SK-N-SH (cell line): Measurements from ENCODE around the gene RPS6KA2. TPM values are rescaled to one million over a fixed set of nuclear protein-coding genes. Genes with fewer than 3 reads are reported as not detected.
A peak's percentile ranks its signal among the peaks of the same experiment; 100 is the strongest.
"Not testable (repeated sequence)": the region's sequence is repeated elsewhere in the genome, so short reads cannot be mapped to it uniquely, and the experiment has no call there.

Experiments
- CTCF ChIA-PET: fragments of 300-600, 350-600 bp; formaldehyde crosslinking; extraction: SDS; loops from one replicate; lab custom pipeline; 2021; lab: Yijun Ruan, JAX
- POLR2A ChIA-PET: fragments of 350-600 bp; sonication (Branson Sonifier 250); formaldehyde crosslinking; extraction: SDS; loops from one replicate; lab custom pipeline; 2020; ENCODE audit warnings: antibody characterized with exemption, inconsistent platforms; lab: Yijun Ruan, JAX
- DNase-seq: peaks from one replicate; pipeline ENCODE4 v3.0.0; 2012
- H2AFZ ChIP-seq: fragments of 200-600 bp; sonication (generic); 2 replicates; pipeline ENCODE4 v1.8.1; 2016; ENCODE audit warnings: antibody characterized with exemption, mild to moderate bottlenecking, low read depth
- H3F3A ChIP-seq: fragments of 200-600 bp; sonication (generic); replicated peaks from 2 replicates; pipeline ENCODE3; 2016; ENCODE audit warnings: antibody characterized with exemption, mild to moderate bottlenecking; ENCODE audit not compliant: insufficient read depth
- H3K27ac ChIP-seq, 2 experiments: fragments of 200-500 bp in 1 of 2; fragments of 200-600 bp in 1 of 2; sonication (Bioruptor generic) in 1 of 2; sonication (generic), shearing (Covaris generic) in 1 of 2; 2 replicates each; pipeline versions ENCODE4 v1.5.1 to v1.6.1; 2014 to 2016; ENCODE audit warnings: low read depth in 2 of 2, inconsistent platforms in 1 of 2, low read length in 1 of 2, mild to moderate bottlenecking in 1 of 2, mixed read lengths in 1 of 2
- H3K27me3 ChIP-seq: fragments of 200-600 bp; sonication (generic), shearing (Covaris generic); 2 replicates; pipeline ENCODE4 v1.6.1; 2016; ENCODE audit warnings: mixed run types; ENCODE audit not compliant: insufficient read depth
- H3K36me3 ChIP-seq, 2 experiments: fragments of 200-500 bp in 1 of 2; fragments of 200-600 bp in 1 of 2; sonication (Bioruptor generic) in 1 of 2; sonication (generic) in 1 of 2; replicated peaks in 1 of 2; 2 replicates each; pipeline versions ENCODE3 to v1.5.1; 2014 to 2016; ENCODE audit warnings: low read length in 1 of 2, mild to moderate bottlenecking in 1 of 2; ENCODE audit not compliant: insufficient read depth in 2 of 2, control insufficient read depth in 1 of 2
- H3K4me1 ChIP-seq, 2 experiments: fragments of 200-500 bp in 1 of 2; fragments of 200-600 bp in 1 of 2; sonication (Bioruptor generic) in 1 of 2; sonication (generic), shearing (Covaris generic) in 1 of 2; 2 replicates each; pipeline versions ENCODE4 v1.5.1 to v1.6.1; 2014 to 2016; ENCODE audit warnings: low read depth in 1 of 2, low read length in 1 of 2, mixed run types in 1 of 2; ENCODE audit not compliant: insufficient read depth in 2 of 2, control insufficient read depth in 1 of 2
- H3K4me2 ChIP-seq: fragments of 200-600 bp; sonication (generic), shearing (Covaris generic); 2 replicates; pipeline ENCODE4 v1.6.1; 2017; ENCODE audit warnings: mixed run types
- H3K4me3 ChIP-seq, 2 experiments: fragments of 200-500 bp in 1 of 2; fragments of 200-600 bp in 1 of 2; sonication (Bioruptor generic) in 1 of 2; sonication (generic), shearing (Covaris generic) in 1 of 2; 2 replicates each; pipeline versions ENCODE4 v1.5.1 to v1.8.1; 2014 to 2016; ENCODE audit warnings: low read depth in 2 of 2, inconsistent platforms in 1 of 2, low read length in 1 of 2, mild to moderate bottlenecking in 1 of 2, mixed read lengths in 1 of 2, moderate library complexity in 1 of 2
- H3K79me2 ChIP-seq: fragments of 200-600 bp; sonication (generic); 2 replicates; pipeline ENCODE4 v1.8.1; 2017; ENCODE audit warnings: mild to moderate bottlenecking; ENCODE audit not compliant: insufficient read depth
- H3K9ac ChIP-seq: fragments of 200-600 bp; sonication (generic); 2 replicates; pipeline ENCODE4 v1.6.1; 2017; ENCODE audit warnings: mixed run types
- H3K9me2 ChIP-seq: fragments of 200-600 bp; sonication (generic); 2 replicates; pipeline ENCODE4 v1.6.1; 2017; ENCODE audit warnings: mixed run types
- H3K9me3 ChIP-seq: fragments of 200-600 bp; sonication (generic); 2 replicates; pipeline ENCODE4 v1.6.1; 2017; ENCODE audit warnings: mixed run types, mild to moderate bottlenecking, moderate library complexity
- H4K20me1 ChIP-seq: fragments of 200-600 bp; sonication (generic); 2 replicates; pipeline ENCODE4 v1.6.1; 2017; ENCODE audit warnings: mild to moderate bottlenecking, mixed run types; ENCODE audit not compliant: insufficient read depth
- EZH2phosphoT487 ChIP-seq: fragments of 200-600 bp; sonication (generic); IDR thresholded peaks from 2 replicates; pipeline ENCODE4 v1.6.1; 2017; ENCODE audit warnings: low read depth, mixed run types, mild to moderate bottlenecking, antibody characterized with exemption, moderate library complexity, borderline replicate concordance
- FOSL2 ChIP-seq: IDR thresholded peaks from 2 replicates; pipeline ENCODE4 v1.4.0; 2012; ENCODE audit warnings: low read depth, mild to moderate bottlenecking, moderate library complexity, borderline replicate concordance
- FOXM1 ChIP-seq: IDR thresholded peaks from 2 replicates; pipeline ENCODE4 v1.4.0; 2012; ENCODE audit warnings: low read depth, mild to moderate bottlenecking
- MEF2A ChIP-seq: IDR thresholded peaks from 2 replicates; pipeline ENCODE4 v1.4.0; 2012; ENCODE audit warnings: low read depth, borderline replicate concordance
- NFIC ChIP-seq: IDR thresholded peaks from 2 replicates; pipeline ENCODE4 v1.4.0; 2012; ENCODE audit warnings: borderline replicate concordance
- POLR2AphosphoS5 ChIP-seq: IDR thresholded peaks from 2 replicates; pipeline ENCODE4 v1.6.1; 2012; ENCODE audit warnings: low read depth, low read length
- RAD21 ChIP-seq: IDR thresholded peaks from 2 replicates; pipeline ENCODE4 v1.6.1; 2012; ENCODE audit warnings: mild to moderate bottlenecking, low read length
- TCF12 ChIP-seq: IDR thresholded peaks from 2 replicates; pipeline ENCODE4 v1.4.0; 2012
- WGBS: methylation state at CpG from one replicate; pipeline ENCODE4 v1.1.6; 2017; ENCODE audit warnings: low lambda C conversion rate; 5-methylcytosine and 5-hydroxymethylcytosine counted together
- polyA plus RNA-seq, 3 experiments: library from polyadenylated mRNA; depleted of rRNA; stranded (reverse); fragments of >200 nt; gene quantifications; 2 replicates each; pipeline ENCODE4 v1.2.3, GENCODE V29; 2012
- TF ChIP-seq, protein P1 (sequence below): fragments of 150-350 bp; IDR thresholded peaks from 2 replicates; pipeline ENCODE4 v1.6.1; 2016; ENCODE audit warnings: mild to moderate bottlenecking, low read depth, low read length
- TF ChIP-seq, protein P2 (sequence below): IDR thresholded peaks from 2 replicates; pipeline ENCODE4 v1.4.0; 2012; ENCODE audit warnings: low read depth, borderline replicate concordance
- TF ChIP-seq, protein P3 (sequence below): fragments of 200-600 bp; sonication (generic); IDR thresholded peaks from 2 replicates; pipeline ENCODE4 v1.6.1; 2017; ENCODE audit warnings: antibody characterized with exemption, mild to moderate bottlenecking, moderate library complexity
- TF ChIP-seq, protein P4 (sequence below): IDR thresholded peaks from 2 replicates; pipeline ENCODE4 v1.4.0; 2012; ENCODE audit warnings: low read depth, borderline replicate concordance
- TF ChIP-seq, protein P5 (sequence below): IDR thresholded peaks from 2 replicates; pipeline ENCODE4; 2012

RPS6KA2 gene
- polyA plus RNA-seq, 1 of the 3 experiments (the other 2 are of a cell fraction), result 59.5 TPM

DNA sequence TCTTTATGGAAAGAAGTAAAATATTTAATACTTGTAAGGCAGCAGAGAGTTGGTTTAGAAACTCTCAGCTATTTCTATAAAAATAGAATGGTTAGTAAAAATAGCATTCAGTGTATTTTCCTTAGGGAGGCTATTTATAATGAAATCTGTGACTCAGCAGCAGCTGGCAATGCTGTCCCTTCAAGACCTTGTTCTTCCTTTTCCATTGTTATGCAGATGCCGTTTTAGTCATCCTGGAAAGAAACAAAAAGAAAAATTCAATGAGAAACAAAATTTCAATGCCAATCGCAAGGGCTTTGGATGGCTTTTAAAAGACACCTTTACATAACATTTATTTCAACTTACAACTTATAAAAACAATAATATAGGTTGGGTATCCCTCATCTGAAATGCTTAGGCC, 261.8 kb downstream of the RPS6KA2 start (continued):
- TF ChIP-seq, protein P1, sequence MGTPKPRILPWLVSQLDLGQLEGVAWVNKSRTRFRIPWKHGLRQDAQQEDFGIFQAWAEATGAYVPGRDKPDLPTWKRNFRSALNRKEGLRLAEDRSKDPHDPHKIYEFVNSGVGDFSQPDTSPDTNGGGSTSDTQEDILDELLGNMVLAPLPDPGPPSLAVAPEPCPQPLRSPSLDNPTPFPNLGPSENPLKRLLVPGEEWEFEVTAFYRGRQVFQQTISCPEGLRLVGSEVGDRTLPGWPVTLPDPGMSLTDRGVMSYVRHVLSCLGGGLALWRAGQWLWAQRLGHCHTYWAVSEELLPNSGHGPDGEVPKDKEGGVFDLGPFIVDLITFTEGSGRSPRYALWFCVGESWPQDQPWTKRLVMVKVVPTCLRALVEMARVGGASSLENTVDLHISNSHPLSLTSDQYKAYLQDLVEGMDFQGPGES, result no peak

DNA sequence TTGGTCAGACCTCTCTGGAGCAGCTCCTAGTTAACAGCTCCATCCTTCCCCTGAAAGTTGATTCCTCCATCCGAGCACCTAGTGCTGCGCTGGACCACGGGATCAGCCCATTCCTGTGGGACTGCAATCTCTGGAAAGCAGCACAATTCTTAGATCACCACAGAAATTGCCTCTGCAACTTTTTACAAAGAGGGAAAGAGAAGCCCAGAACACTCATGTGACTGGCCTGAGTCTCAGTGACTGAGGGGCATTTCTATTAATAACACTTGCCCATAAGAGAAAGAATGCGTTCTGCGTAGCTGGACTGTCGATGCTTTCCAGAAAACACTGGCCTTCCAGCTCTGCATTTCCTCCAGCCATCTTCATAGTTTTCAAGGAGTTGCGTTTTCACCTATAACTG, 262.6 kb downstream of the RPS6KA2 start:
- 73% methylated on average over 7 of the region's 7 CpGs for WGBS
- H3K9me3 ChIP-seq, result no peaks in the 10 kb centered on the region; the same call in 1 of the 2 replicates
- no peak overlapping the region for H3K9ac ChIP-seq
- no peak overlapping the region for H3K4me3 ChIP-seq
- H3K36me3 ChIP-seq, result peaks cover 7 to 11% of the 10 kb centered on the region in 2 experiments
- CTCF ChIA-PET, result interaction anchor here (2.5 kb wide), 1 partner anchor 17 kb away, joined by 12 read pairs; no protein-coding TSS in a partner anchor
- H3K79me2 ChIP-seq, result no peaks in the 10 kb centered on the region
- H4K20me1 ChIP-seq, result no peaks in the 10 kb centered on the region
- POLR2A ChIA-PET, result no interaction called here
- no peak overlapping the region for H2AFZ ChIP-seq
- H3K4me1 ChIP-seq, result peaks cover 2 to 14% of the 10 kb centered on the region in 2 experiments; a peak in 2 of 4 replicates
- H3K9me2 ChIP-seq, result no peaks in the 10 kb centered on the region
- DNase-seq, result no peak
- peaks cover 4% of the 10 kb centered on the region for H3F3A ChIP-seq
- no peak overlapping the region; the same call in 1 of the 2 replicates for H3K4me2 ChIP-seq
- TF ChIP-seq MEF2A, result no peak
- TF ChIP-seq, protein P2, sequence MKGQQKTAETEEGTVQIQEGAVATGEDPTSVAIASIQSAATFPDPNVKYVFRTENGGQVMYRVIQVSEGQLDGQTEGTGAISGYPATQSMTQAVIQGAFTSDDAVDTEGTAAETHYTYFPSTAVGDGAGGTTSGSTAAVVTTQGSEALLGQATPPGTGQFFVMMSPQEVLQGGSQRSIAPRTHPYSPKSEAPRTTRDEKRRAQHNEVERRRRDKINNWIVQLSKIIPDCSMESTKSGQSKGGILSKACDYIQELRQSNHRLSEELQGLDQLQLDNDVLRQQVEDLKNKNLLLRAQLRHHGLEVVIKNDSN, result no peak
- TF ChIP-seq, protein P3, sequence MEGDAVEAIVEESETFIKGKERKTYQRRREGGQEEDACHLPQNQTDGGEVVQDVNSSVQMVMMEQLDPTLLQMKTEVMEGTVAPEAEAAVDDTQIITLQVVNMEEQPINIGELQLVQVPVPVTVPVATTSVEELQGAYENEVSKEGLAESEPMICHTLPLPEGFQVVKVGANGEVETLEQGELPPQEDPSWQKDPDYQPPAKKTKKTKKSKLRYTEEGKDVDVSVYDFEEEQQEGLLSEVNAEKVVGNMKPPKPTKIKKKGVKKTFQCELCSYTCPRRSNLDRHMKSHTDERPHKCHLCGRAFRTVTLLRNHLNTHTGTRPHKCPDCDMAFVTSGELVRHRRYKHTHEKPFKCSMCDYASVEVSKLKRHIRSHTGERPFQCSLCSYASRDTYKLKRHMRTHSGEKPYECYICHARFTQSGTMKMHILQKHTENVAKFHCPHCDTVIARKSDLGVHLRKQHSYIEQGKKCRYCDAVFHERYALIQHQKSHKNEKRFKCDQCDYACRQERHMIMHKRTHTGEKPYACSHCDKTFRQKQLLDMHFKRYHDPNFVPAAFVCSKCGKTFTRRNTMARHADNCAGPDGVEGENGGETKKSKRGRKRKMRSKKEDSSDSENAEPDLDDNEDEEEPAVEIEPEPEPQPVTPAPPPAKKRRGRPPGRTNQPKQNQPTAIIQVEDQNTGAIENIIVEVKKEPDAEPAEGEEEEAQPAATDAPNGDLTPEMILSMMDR, result no peak
- TF ChIP-seq, protein P4, sequence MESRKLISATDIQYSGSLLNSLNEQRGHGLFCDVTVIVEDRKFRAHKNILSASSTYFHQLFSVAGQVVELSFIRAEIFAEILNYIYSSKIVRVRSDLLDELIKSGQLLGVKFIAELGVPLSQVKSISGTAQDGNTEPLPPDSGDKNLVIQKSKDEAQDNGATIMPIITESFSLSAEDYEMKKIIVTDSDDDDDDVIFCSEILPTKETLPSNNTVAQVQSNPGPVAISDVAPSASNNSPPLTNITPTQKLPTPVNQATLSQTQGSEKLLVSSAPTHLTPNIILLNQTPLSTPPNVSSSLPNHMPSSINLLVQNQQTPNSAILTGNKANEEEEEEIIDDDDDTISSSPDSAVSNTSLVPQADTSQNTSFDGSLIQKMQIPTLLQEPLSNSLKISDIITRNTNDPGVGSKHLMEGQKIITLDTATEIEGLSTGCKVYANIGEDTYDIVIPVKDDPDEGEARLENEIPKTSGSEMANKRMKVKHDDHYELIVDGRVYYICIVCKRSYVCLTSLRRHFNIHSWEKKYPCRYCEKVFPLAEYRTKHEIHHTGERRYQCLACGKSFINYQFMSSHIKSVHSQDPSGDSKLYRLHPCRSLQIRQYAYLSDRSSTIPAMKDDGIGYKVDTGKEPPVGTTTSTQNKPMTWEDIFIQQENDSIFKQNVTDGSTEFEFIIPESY, result no peak
- TF ChIP-seq, protein P1, result no peak
- no peak for TF ChIP-seq FOSL2
- no peak for TF ChIP-seq TCF12
- TF ChIP-seq EZH2phosphoT487, result no peak
- no peak for TF ChIP-seq NFIC
- TF ChIP-seq FOXM1, result no peak
- TF ChIP-seq, protein P5, sequence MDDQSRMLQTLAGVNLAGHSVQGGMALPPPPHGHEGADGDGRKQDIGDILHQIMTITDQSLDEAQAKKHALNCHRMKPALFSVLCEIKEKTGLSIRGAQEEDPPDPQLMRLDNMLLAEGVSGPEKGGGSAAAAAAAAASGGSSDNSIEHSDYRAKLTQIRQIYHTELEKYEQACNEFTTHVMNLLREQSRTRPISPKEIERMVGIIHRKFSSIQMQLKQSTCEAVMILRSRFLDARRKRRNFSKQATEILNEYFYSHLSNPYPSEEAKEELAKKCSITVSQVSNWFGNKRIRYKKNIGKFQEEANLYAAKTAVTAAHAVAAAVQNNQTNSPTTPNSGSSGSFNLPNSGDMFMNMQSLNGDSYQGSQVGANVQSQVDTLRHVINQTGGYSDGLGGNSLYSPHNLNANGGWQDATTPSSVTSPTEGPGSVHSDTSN, result no peak
- TF ChIP-seq POLR2AphosphoS5, result no peak
- TF ChIP-seq RAD21, result no peak
- no peaks in the 10 kb centered on the region for H3K27me3 ChIP-seq
- peak overlapping the region in 1 of 2 experiments; percentile 44; a peak in 1 of 4 replicates for H3K27ac ChIP-seq

DNA sequence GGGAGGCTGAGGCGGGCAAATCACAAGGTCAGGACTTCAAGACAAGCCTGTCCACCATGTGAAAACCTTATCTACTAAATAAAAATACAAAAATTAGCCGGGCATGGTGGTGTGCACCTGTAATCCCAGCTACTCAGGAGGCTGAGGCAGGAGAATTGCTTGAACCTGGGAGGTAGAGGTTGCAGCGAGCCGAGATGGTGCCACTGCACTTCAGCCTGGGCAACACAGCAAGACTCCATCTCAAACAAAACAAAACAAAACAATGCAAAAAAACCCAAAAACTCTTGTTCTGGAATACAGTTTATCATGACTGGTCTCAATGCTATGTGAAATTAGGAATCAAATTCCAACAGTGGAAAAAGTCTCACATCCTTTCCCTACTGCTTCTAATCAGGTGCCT, 264.6 kb downstream of the RPS6KA2 start:
- H3F3A ChIP-seq, result not testable (repeated sequence)
- CTCF ChIA-PET, result interaction anchor here (1.0 kb wide), 1 partner anchor 50 kb away, joined by 3 read pairs; no protein-coding TSS in a partner anchor

More for the DNA sequence above, 264.6 kb downstream of the RPS6KA2 start:
- H3K9ac ChIP-seq, H3K27ac ChIP-seq, H4K20me1 ChIP-seq, DNase-seq, H3K9me3 ChIP-seq, H2AFZ ChIP-seq, H3K4me3 ChIP-seq, H3K27me3 ChIP-seq, H3K9me2 ChIP-seq, H3K4me2 ChIP-seq, H3K79me2 ChIP-seq, POLR2A ChIA-PET: not testable (repeated sequence)
- H3K36me3 ChIP-seq, result peaks cover 3 to 11% of the 10 kb centered on the region in 2 experiments
- WGBS, result 83% methylated on average over 4 of the region's 4 CpGs
- H3K4me1 ChIP-seq, result peaks cover 2 to 14% of the 10 kb centered on the region in 2 experiments; a peak in 2 of 4 replicates
